Left cardiac atrium (tissue), 4 donors: ENCODE data around the gene ZNF839. TPM values are rescaled to one million over a fixed set of nuclear protein-coding genes. Genes with fewer than 3 reads are reported as not detected.
A peak's percentile ranks its signal among the peaks of the same experiment; 100 is the strongest.
"Not testable (repeated sequence)": the region's sequence is repeated elsewhere in the genome, so short reads cannot be mapped to it uniquely, and the experiment has no call there.

Source experiments
- ATAC-seq, 2 donors: fragments of 200-7000 bp; cut with Tn5 transposase; one replicate each; pipeline ENCODE4 v1.9.1; 2020; ENCODE audit warnings: mild to moderate bottlenecking in 2 of 2, moderate library complexity in 2 of 2
- DNase-seq: peaks from one replicate; pipeline ENCODE4 v3.0.0-alpha.2; 2020
- intact Hi-C, 2 donors: fragments of 100-400 bp; cut with DNase I; formaldehyde crosslinking; loops; one replicate each; pipeline versions ENCODE4 v1.14.1 to v1.15.1; 2022 to 2023
- long read RNA-seq: library from polyadenylated mRNA; unstranded; transcript quantifications from one replicate; pipeline ENCODE4 v2.0.0, GENCODE V29; 2021
- total RNA-seq, 2 donors: library from RNA; stranded (reverse); fragmentation: NEBNext Ultra II Directional; extraction: Animal tissue kit (Norgen Biotek cat#: 25700); gene quantifications; one replicate each; pipeline ENCODE4 v1.2.1, GENCODE V29; 2021
- donor health status: DM: no; HTN: yes; CAD: no.
- donor health status: DM: no; HTN: yes; CAD: no; lungs with severe emphysema.
- donor health status: DM: yes; HTN: yes; CAD: no.
- donor health status: Dilated cardiomyopathy.

ZNF839 gene
- total RNA-seq, result 1 to 10 TPM; 5.9 to 6.4 TPM
- long read RNA-seq, partial matches to known transcripts, result 2 of 4 reads
- long read RNA-seq, other reads (novel, unspliced or antisense), result 2 of 4 reads

GRCh38 chr14:102319351-102320032 is at the start of gene ZNF839:
ZNF839 (plus strand) TSS chr14:102319746; CDS start chr14:102319766, 20 bp downstream.
- ATAC-seq, result peak; percentile 73 to 80
- intact Hi-C loops, result loop anchor here (5.0 to 10.0 kb wide), 3 partner anchors 195 to 255 kb away; partner anchors contain the start of gene HSP90AA1 (in 1 of the 2)
- peak; percentile 94 for DNase-seq

GRCh38 chr14:102272392-102272791 is 47.2 kb upstream of the ZNF839 start:
- intact Hi-C loops, result no loop called here

GRCh38 chr14:102275866-102276265 is 43.7 kb upstream of the ZNF839 start:
- no peak for ATAC-seq
- no peak for DNase-seq
- intact Hi-C loops, result no loop called here

More at GRCh38 chr14:102272392-102272791, 47.2 kb upstream of the ZNF839 start:
- DNase-seq, result no peak
- no peak for ATAC-seq

GRCh38 chr14:102277874-102278630 is 41.5 kb upstream of the ZNF839 start:
- DNase-seq (no peak), ATAC-seq (peak in 1 of 2 donors; percentile 41)
- intact Hi-C loops, result no loop called here

- ATAC-seq (no peak), DNase-seq (no peak)
- intact Hi-C loops, result no loop called here
Measured at GRCh38 chr14:102278631-102278935, 41.0 kb upstream of the ZNF839 start.

- DNase-seq (no peak), ATAC-seq (no peak)
- intact Hi-C loops, result no loop called here
Measured at GRCh38 chr14:102279282-102279681, 40.3 kb upstream of the ZNF839 start.

- ATAC-seq (no peak), DNase-seq (no peak)
- intact Hi-C loops, result no loop called here
Measured at GRCh38 chr14:102279688-102280348, 39.7 kb upstream of the ZNF839 start.

- intact Hi-C loops, result no loop called here
- ATAC-seq (no peak), DNase-seq (no peak)
Measured at GRCh38 chr14:102280376-102280962, 39.1 kb upstream of the ZNF839 start.

- ATAC-seq (no peak), DNase-seq (no peak)
- intact Hi-C loops, result no loop called here
Measured at GRCh38 chr14:102282751-102283465, 36.6 kb upstream of the ZNF839 start.

- no peak for ATAC-seq
- no peak for DNase-seq
- intact Hi-C loops, result no loop called here
Measured at GRCh38 chr14:102283631-102284129, 35.9 kb upstream of the ZNF839 start.

GRCh38 chr14:102285106-102285505 is 34.4 kb upstream of the ZNF839 start:
- intact Hi-C loops, result no loop called here
- ATAC-seq (no peak), DNase-seq (no peak)

- no peak for ATAC-seq
- intact Hi-C loops, result no loop called here
- DNase-seq, result no peak
Measured at GRCh38 chr14:102288139-102288538, 31.4 kb upstream of the ZNF839 start.

- intact Hi-C loops, result no loop called here
- ATAC-seq (no peak), DNase-seq (no peak)
Measured at GRCh38 chr14:102292441-102292840, 27.1 kb upstream of the ZNF839 start.

GRCh38 chr14:102293781-102294180 is 25.8 kb upstream of the ZNF839 start:
- ATAC-seq, result peak in 1 of 2 donors; percentile 70
- intact Hi-C loops, result no loop called here
- no peak for DNase-seq

- DNase-seq (no peak), ATAC-seq (peak; percentile 45 to 65)
- intact Hi-C loops, result no loop called here
Measured at GRCh38 chr14:102295270-102295669, 24.3 kb upstream of the ZNF839 start.

- DNase-seq (no peak), ATAC-seq (no peak)
- intact Hi-C loops, result no loop called here
Measured at GRCh38 chr14:102297436-102298170, 21.9 kb upstream of the ZNF839 start.

- intact Hi-C loops, ATAC-seq, DNase-seq: not testable (repeated sequence)
Measured at GRCh38 chr14:102298303-102299070, 21.1 kb upstream of the ZNF839 start.
